GM19025 (cell line): Measurements from ENCODE around the gene ZNF500.
A peak's percentile ranks its signal among the peaks of the same experiment; 100 is the strongest.

Experiments used
- ATAC-seq: cut with Tn5 transposase; IDR thresholded peaks from one replicate; pipeline ENCODE4 v1.9.1; 2021; ENCODE audit warnings: mild to moderate bottlenecking, low read depth, moderate library complexity; ENCODE audit not compliant: unreplicated experiment

The ZNF500 gene

DNA sequence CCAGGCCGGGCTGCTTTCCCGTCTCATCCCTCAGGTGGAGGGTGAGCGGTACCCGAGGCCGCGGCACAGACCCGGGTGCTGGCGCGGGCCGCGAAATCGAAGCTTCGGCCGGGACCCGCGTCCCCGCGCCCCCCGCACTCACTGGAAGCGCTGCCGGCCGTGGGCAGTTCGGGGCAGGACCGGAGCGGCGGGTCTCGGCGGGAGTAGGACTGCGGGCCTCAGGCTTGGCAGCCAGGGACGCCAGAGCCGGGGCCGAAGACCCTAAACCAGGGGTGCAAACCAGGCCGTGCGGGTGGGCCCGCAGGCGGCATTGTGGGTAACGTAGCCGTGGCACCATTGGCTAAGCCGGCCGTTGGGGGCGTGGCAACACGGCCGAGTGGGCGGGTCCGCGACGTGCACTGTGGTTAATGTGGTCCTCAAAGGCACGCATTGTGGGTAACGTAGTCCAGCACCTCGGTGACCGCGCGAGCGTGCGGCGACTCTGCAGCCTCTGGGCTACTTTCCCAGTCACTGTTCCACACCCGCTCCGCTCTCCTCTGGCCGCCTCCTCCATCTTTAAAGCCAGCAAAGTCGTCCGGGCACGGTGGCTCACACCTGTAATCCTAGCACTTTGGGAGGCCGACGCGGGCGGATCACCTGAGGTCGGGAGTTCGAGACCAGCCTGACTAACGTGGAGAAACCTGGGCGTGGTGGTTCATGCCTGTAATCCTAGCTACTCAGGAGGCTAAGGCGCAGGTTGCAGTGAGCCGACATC is at the start of gene ZNF500:
Gene ZNF500 (minus strand): TSS at position 288 of the 754 bp plus-strand sequence. CDS start 1,184 bp downstream, outside the sequence.
- peak; percentile 88 for ATAC-seq

DNA sequence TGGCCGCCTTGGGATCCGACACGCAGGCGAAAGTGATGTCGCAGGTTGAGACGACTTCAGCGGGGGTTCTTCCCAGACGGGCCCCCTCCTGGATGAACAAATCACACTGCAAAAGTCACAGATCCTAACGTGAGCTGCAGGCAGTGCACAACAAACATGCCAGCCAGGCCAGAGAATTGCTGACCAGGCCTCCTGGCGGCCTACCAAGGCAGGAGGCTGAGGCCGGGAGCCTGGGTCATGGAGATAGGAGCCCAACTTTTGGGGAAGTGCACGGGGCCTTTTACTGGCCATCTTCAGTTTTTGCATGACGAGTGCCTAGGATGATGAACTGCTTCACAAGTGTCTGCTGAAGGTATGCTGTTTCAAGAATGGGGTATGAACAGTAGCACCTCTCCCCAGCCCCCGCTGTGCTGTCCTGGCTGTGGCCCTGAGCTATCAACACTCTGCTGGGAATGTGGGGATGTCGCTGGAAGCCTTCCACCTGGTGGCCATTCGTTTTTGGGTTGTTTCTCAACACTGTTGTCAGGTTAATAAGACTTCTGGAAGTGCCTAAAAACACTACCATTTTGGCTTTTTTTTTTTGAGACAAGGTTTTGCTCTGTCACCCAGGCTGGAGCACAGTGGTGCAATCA is 47.7 kb upstream of the ZNF500 start:
- ATAC-seq = no peak

DNA sequence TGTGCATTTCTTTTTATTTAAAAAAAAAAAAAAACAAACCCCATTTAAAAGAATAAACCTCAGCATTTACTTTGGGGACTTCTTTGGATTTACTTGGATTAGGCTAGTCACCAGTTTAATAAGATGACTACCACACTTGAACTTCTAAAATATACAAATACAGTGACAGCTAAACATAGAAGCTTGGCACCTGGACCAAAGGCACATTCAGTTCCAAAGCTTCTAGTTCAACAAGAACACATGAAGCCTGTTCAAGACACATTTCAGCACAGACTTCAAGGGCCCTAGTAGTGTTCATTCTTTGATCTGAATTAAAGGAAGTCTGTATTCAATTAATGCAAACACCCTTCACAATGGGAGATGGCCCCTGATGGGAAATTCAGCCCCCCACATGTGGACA is 47.1 kb upstream of the ZNF500 start:
- no peak for ATAC-seq

DNA sequence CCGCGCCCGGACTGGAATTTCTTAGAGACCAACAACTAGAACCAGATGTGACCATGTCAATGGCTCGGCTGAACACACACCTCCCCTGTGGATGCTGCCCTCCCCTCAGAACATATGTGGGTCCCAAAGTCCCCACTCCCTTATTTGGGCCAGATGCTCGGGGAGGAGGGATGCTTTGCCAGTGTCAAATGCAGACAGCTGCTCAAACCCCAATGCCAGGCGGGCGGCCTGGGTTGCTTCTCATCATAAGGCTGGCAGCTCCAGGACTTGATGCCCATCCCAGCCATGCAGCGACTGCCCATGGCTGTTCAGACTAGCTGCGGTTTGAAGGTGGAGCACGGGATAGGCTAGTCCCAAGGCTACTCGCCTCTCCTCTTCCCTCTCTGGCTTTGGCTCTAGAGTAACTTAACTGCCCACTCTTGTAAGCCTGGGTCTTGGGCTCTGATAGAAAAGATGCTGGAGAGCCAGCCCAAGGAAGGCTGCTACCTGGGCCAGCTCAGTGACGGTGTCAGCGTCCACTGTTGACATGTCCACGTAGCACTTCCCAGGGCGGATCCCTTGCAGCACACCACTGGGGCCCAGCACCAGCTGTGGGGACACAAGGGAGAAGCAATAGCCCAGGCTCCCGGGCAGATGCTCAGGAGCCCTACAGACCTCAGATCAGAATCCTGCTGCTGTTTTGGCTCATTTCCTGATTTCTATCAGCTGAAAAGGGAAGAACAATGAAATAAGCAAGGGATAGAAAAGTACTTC is 46.5 kb upstream of the ZNF500 start:
- ATAC-seq = no peak

DNA sequence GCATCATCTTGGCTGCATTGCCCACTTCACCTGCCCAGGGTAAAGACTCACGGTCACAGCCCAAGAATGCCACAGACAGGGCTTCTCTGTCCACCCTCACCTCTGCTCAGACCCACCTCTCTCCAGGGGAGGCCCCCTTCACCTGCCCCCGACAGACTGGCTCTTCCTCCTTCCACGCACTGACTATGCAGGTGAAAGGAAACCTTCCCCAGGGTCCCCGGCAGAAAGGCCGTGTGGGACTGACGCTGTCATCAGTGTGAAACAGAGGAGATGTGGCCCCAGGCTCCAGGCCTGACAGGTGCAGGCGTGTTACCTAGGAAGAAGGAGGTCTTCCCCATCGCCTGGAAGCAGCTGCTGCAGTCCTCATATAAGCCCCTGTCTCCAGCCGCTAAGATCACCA is 44.8 kb upstream of the ZNF500 start:
- no peak for ATAC-seq

DNA sequence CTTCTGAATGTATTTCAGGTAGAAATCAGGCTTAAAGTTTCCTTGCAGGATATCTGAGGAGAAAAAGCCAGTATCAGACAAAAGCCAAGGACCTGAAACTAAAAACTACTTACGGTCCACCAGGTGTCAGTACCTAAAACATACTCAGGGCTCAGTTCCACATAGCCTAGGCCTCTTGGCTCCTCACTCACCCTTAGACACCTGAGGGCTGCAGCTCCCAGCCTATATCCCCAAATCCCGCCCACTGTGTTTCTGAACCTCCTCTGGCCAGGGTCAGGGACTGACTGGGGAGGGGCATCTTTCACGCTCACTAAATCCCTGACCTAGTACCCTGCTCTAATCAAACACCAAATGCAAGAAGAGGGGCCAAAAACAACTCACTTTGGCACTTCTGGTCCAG is 44.3 kb upstream of the ZNF500 start:
- ATAC-seq = no peak

DNA sequence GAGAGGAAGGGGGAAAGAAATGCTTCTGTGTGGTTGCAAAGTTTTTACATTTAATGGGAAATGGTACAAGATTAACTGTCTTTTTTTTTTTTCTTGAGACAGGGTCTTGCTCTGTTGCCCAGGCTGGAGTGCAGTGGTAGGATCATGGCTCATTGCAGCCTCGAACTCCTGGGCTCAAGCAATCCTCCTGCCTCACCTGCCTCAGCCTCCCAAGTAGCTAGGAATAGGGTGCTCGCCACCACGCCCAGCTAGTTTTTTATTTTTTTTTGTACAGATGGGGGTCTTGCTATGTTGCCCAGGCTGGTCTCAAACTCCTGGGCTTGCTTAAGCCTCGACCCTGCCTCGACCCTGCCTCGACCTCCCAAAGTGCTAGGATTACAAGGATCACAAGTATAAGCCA is 39.3 kb upstream of the ZNF500 start:
- no peak for ATAC-seq

DNA sequence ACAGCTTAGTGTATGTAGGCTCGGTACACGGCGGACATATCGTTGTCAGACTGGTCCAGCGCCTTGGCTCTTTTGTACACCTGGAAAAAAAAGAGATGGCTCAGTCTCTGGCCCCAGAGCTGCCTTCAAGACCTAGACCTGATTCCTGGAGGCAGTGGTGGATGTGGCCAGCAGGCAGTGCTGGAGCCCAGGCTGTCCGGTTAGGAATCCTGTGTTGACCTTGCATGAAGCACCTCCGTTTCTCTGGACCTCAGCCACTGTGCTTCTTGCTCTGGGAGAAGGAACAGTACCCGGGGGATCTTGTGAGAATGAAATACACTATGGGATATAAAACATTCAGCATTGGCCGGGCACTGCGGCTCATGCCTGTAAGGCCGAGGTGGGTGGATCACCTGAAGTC is 38.3 kb upstream of the ZNF500 start:
- ATAC-seq = no peak

DNA sequence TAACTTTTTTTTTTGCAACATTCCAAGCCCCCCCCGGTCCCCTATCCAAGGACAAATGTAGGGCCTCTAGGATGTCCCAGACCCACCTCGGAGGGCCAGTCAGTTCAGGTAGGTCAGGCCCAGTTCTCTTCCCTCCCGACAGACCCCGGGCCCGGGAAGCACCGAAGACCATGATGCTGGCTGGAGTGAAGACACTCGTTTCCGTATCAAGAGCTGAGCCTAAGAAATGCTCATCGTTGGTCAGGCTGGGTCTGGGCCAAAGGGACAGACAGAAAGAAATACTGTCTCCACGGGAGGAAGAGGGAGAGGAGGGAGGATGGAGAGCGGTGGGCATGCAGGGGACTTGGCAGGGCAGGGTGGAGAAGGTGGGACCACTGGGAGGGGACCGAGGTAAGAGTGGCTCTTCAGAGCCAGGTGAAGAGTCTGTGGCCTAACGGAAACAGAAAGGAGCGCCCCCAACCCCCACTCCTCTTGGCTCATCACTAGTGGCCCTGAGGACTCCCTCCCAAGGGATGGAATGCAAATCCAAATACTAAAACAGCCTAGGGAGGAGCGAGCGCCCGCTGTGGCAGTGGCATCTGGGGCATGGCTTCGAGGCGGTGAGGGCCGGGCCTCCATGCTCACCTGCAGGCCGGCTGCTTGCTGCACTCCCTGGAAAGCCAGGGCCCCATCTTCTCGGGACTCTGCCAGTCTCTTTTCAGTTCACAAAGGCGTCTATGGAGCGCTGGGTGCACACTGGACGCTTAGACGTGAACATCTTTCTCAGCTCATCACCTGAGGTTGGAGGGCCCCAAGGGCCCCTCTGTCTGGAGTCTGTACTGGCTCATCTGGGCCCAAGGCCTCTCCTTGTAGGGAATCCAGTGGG is 37.2 kb upstream of the ZNF500 start:
- no peak for ATAC-seq

DNA sequence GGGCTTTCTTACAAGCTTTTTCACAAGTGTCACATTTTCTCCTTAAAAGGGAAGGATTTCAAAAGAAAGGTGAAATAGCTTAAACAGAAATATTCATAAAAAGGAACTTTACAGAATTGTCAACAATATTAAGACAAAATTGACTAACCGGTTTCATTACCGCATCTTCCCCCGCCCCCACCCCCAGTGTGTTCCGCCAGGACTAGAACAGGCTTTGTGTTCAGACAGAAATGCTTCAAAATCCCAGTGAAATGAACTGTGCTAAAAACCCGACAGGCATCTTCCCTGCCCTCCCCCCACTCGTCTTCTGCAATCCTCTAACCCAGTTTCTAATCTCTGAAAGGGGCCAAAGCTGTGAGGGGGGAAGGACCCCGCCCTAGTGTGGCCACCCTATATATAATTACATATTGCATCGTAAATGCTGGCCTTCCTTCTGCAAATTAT is 36.5 kb upstream of the ZNF500 start:
- ATAC-seq = no peak

DNA sequence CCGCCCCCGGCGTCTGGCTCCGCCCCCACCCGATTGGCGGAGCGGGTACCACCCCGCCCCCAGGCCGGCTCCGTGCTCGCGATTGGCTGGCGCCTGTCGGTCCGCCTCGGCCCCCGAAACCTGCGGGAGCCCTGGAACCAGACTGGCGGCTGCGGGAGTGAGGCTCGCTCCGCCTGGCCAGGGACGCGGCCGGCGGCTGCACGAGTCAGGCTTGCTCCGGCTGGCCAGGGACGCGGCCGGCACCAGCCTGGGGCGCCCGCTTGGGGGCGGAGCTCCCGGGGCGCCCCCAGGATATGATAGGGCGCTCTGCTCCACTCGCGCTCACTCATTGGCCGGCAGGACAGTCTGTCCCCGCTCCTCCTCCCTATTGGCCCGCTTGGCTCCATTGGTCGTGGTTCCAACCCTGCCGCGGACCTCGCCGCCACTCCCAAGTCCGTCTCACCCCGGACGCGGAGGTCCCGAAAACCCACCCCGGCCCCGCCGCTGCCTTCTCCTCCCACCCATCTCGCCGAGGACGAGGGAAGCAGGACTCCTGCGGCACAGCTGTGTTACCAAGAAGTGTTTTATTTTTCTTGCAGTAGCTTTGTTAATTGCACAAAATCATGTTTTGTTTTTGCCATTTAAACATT is 35.8 kb upstream of the ZNF500 start:
- peak; percentile 93 for ATAC-seq

DNA sequence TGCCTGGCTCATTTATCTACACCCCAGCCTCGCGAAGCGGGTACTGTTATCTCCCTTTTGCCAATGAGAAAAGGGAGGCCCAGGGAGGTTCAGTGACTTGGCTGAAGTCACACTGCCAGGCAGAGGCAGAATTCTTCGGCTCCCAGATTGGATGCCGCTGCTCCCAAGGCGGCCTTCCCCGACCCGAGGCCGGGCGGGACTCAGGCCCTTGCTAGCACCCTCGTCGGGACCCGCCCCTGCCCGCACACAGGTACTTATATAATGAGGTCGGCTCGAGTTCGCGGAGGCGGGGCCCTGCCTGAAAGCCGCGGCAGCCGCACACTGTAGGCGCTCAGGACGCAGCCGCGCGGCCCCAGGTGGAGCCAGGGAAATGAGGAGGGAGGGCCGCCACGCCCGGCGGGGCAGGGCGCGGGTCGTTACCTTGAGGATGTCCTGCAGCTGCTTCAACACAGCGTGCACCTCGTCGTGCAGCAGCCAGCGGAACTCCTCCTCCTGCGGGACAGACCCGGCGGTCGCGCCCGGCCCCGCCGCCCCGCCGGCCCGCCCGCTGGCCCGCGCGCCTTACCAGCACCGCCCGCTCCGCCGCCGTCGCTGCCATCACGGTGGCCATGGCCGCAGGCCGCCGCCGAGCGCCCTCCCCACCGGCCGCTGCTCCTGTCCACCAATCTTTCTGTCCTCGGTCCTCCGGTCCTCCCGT is 35.1 kb upstream of the ZNF500 start, which contains the start of gene ROGDI:
Gene ROGDI (minus strand): TSS at position 672 of the 697 bp plus-strand sequence. CDS start 62 bp downstream, at position 610.
- ATAC-seq = peak; percentile 46

DNA sequence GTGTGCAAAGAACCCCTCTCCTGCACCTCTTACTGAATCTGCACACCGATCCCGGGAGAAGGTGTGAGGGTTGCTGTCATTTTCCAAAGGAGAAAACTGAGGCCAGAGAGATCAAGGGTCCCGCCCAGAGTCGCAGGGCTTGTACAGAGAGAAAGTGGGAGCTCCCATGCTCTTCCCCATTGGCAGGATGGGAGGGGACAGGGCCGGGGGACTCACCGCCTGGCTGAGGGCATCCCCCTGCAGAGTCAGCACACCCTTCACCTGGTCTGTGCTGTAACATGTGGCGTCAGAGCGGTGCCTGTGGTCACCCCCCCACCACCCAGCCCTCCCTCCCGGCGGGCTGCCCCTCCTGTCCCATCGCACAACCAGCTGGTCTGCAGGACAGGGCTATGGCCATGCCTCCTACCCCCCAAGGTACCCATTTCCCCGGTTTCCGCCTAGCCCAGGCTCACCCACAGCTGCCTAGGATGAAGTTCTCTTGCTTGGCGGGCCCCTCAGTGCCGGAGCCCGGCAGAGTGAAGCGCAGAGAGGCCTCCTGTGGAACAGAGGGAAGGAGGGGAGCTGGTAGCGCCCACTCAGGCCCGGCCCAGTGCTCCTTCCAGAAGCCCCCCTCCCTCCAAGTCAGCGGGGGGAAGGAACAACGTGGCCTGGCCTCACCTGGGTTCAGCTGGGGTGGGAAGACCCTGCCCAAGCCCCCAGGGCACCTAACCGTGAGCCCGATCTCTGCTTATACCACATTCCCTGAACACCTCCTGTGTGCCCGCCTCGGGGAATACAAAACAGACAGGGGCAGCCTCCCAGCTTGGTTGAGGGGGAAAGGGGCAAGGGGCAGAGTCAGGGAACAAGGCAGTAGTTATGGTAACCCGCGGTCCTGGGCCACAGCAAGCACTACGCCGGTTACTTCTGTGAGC is 34.3 kb upstream of the ZNF500 start:
- ATAC-seq = no peak

DNA sequence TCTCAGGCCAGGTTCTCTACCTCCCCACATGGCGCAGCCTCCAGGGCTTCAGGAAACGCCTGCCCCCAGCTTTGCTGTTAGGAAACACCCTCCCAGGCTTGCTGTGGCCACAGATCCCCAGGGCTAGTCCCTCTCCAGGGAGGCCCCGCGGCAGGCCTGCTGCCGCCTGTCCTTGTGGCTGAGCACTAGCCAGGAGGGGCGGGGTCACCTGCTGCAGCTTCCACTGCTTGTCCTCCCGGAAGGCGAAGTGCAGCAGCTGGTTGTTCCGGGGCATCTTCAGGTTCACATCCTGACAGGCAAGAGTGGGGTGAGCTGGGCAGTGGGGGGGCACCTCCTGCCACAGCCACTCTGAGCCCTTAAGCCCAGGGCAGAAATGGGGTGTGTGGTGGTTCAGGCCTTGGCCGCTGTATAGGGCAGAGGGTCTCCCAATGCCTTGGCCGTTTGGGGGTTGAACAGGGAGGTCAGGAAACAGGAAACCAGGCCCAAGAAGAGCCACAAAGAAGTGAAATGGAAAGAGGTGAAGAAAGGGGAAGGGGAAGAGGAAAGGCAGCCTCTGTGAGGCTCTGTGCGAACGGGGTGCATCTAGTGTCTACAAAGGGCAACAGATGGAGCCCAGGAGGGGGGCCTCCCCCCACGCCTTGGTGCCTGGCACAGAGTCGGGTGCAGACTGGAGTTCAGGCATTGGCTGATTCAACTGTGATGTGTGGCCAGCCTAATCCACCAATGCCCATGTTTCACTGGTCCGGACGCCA is 33.5 kb upstream of the ZNF500 start:
- no peak for ATAC-seq

DNA sequence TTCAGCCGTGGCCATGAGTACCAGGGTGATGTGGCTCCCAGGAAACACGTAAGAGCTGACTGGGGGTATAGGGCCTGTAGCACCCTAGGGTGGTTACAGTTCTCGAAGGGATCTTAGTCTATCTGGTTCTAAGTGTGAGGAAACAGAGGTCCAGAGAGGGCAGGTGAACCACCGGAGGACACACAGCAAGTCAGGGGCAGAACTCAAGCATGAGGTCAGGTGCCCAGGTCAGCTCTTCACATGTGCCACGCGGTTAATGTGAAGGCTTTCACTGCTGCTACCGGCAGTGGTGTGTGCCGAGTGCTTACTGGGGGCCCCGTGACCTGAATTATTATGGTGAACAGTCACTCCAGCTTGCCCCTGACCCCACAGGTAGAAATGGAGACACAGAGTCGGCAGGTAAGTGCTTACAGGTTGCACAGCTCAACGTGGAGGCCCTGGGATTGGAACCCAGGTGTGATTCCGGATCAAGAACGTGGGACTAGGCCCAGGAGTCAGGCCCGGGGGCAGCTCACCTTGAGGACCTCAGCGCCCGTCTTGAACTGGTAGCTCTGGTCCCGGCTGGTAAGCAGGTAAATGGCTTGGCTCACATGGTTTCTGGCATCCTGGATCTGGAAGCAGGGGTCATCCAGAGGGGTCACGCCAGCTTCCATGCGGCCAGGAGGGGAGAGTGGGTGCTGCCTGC is 32.4 kb upstream of the ZNF500 start:
- no peak for ATAC-seq

DNA sequence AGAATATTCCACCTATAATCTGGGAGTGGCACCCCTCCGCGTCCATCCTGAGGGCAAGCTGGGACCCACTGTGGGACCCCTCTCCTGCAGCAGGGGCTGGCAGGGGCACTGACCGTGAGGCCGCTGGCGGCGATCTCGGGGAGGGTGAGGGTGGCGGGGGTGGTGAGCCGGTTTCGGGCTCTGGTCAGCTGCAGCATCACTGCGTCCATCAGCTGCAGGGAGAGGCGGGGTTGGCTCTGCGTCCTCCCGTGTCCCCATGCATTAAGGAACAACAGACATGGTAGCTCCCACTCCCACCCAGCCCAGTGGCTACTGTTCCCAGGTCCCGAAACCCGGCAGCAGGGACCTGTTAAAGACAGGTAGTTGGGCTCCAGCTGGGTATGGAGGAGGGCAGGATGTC is 31.5 kb upstream of the ZNF500 start:
- no peak for ATAC-seq

DNA sequence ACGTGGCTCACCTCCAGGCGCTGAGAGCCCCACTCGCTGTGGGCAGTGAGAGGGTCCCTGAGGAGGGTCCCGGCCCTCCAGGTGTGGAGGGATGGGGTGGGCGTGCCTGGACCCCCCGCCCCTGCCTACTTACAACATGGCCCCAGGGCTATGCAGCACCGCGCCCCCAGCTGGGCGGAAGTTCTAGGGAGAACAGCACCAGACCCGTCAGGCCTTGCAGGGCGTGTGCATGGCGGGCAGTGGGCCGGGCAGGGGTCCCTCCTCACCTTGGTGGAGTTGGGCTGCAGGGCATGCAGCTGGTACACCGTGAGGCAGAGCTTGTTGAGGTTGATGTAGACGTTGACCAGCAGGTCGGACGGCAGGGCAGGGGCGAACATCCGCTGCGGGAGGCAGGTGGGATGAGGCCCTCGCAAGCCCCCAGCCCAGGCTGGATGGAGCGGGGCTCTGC is 30.9 kb upstream of the ZNF500 start:
- ATAC-seq = no peak
